SK-N-SH (cell line): ENCODE results near the gene THSD4.

Experiments used
- EP300 ChIP-seq, 2 experiments: IDR thresholded peaks; 2 replicates each; pipeline versions ENCODE4 v1.4.0 to v1.6.1; 2012; ENCODE audit warnings: borderline replicate concordance in 1 of 2, low read depth in 1 of 2, low read length in 1 of 2
- TF ChIP-seq, protein P1 (sequence below): IDR thresholded peaks from 2 replicates; pipeline ENCODE4 v1.4.0; 2012; ENCODE audit warnings: low read depth, borderline replicate concordance
- TF ChIP-seq, protein P2 (sequence below): fragments of 200-600 bp; sonication (generic); IDR thresholded peaks from 2 replicates; pipeline ENCODE4 v1.6.1; 2017; ENCODE audit warnings: antibody characterized with exemption, mild to moderate bottlenecking, moderate library complexity

GRCh38 chr15:71630475-71630809 lies 515.2 kb downstream of the THSD4 start:
- TF ChIP-seq EP300 (IDR thresholded peaks at IDR 0.05; ENCODE audit: borderline replicate concordance in 1 of 2, low read depth in 1 of 2, low read length in 1 of 2): no peak
- TF ChIP-seq, protein P1, sequence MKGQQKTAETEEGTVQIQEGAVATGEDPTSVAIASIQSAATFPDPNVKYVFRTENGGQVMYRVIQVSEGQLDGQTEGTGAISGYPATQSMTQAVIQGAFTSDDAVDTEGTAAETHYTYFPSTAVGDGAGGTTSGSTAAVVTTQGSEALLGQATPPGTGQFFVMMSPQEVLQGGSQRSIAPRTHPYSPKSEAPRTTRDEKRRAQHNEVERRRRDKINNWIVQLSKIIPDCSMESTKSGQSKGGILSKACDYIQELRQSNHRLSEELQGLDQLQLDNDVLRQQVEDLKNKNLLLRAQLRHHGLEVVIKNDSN: no peak
- TF ChIP-seq, protein P2, sequence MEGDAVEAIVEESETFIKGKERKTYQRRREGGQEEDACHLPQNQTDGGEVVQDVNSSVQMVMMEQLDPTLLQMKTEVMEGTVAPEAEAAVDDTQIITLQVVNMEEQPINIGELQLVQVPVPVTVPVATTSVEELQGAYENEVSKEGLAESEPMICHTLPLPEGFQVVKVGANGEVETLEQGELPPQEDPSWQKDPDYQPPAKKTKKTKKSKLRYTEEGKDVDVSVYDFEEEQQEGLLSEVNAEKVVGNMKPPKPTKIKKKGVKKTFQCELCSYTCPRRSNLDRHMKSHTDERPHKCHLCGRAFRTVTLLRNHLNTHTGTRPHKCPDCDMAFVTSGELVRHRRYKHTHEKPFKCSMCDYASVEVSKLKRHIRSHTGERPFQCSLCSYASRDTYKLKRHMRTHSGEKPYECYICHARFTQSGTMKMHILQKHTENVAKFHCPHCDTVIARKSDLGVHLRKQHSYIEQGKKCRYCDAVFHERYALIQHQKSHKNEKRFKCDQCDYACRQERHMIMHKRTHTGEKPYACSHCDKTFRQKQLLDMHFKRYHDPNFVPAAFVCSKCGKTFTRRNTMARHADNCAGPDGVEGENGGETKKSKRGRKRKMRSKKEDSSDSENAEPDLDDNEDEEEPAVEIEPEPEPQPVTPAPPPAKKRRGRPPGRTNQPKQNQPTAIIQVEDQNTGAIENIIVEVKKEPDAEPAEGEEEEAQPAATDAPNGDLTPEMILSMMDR: no peak
